ENCODE results near the gene DLX2. TPM values are rescaled to one million over a fixed set of nuclear protein-coding genes. Genes with fewer than 3 reads are reported as not detected.

DLX2 gene
- total RNA-seq, 2 donors from 2014 or later = not detected

GRCh38 chr2:172101821-172102390, 794 bp downstream of the DLX2 start:
- intact Hi-C loops (cut with DNase I) = loop anchor here (10.0 kb wide), 1 partner anchor 287 kb away; no protein-coding TSS in a partner anchor
- Histone ChIP-seq H3K27ac (no peak overlapping the region), H3K4me3 (peak overlapping the region in 1 of 2 donors; percentile 17), H3K36me3 (replicated peaks in 1 of 2; ENCODE audit: insufficient read depth in 1 of 2, low read depth in 2 of 2) (no peaks in the 10 kb centered on the region), H3K4me1 (peaks cover 65% of the 10 kb centered on the region), H3K27me3 (peaks cover 13 to 93% of the 10 kb centered on the region in 2 donors), H3K9me3 (no peaks in the 10 kb centered on the region)
- ATAC-seq (peak; percentile 3), DNase-seq (no peak)
- 0 to 4% methylated on average over 3 to 36 of the region's 36 CpGs for WGBS, 2 donors
- no peak for TF ChIP-seq POLR2A (IDR thresholded peaks at IDR 0.05)
- TF ChIP-seq CTCF (IDR thresholded peaks at IDR 0.05) = no peak

GRCh38 chr2:172100935-172101820, 1.5 kb downstream of the DLX2 start:
- Histone ChIP-seq H3K9me3 (no peaks in the 10 kb centered on the region), H3K4me3 (no peak overlapping the region), H3K4me1 (peaks cover 66% of the 10 kb centered on the region), H3K27me3 (peaks cover 13 to 93% of the 10 kb centered on the region in 2 donors), H3K36me3 (replicated peaks in 1 of 2; ENCODE audit: insufficient read depth in 1 of 2, low read depth in 2 of 2) (no peaks in the 10 kb centered on the region), H3K27ac (no peak overlapping the region)
- 10 to 14% methylated on average over 54 of the region's 54 CpGs for WGBS, 2 donors
- DNase-seq (no peak), ATAC-seq (no peak)
- TF ChIP-seq CTCF (IDR thresholded peaks at IDR 0.05) = no peak
- TF ChIP-seq POLR2A (IDR thresholded peaks at IDR 0.05) = no peak
- intact Hi-C loops (cut with DNase I) = loop anchor here (10.0 kb wide), 1 partner anchor 286 kb away; no protein-coding TSS in a partner anchor

- Histone ChIP-seq H3K4me3 (no peak overlapping the region), H3K9me3 (no peaks in the 10 kb centered on the region), H3K36me3 (replicated peaks in 1 of 2; ENCODE audit: insufficient read depth in 1 of 2, low read depth in 2 of 2) (no peaks in the 10 kb centered on the region), H3K27ac (no peak overlapping the region), H3K4me1 (peaks cover 70% of the 10 kb centered on the region), H3K27me3 (peaks cover 9 to 94% of the 10 kb centered on the region in 2 donors)
- ATAC-seq = no peak
- 7 to 10% methylated on average over 14 to 72 of the region's 72 CpGs for WGBS, 2 donors
- intact Hi-C loops (cut with DNase I) = loop anchor here (10.0 kb wide), 1 partner anchor 286 kb away; no protein-coding TSS in a partner anchor
- TF ChIP-seq POLR2A (IDR thresholded peaks at IDR 0.05) = no peak
- no peak for TF ChIP-seq CTCF (IDR thresholded peaks at IDR 0.05)
- DNase-seq = no peak
Observed at GRCh38 chr2:172100080-172100934, 2.4 kb downstream of the DLX2 start.

GRCh38 chr2:172099472-172100079, 3.1 kb downstream of the DLX2 start:
- intact Hi-C loops (cut with DNase I) = loop anchor here (10.0 kb wide), 1 partner anchor 285 kb away; no protein-coding TSS in a partner anchor

More at GRCh38 chr2:172099472-172100079, 3.1 kb downstream of the DLX2 start:
- 9 to 17% methylated on average over 11 to 12 of the region's 13 CpGs for WGBS, 2 donors
- ATAC-seq (no peak), DNase-seq (no peak)
- no peak for TF ChIP-seq POLR2A (IDR thresholded peaks at IDR 0.05)
- TF ChIP-seq CTCF (IDR thresholded peaks at IDR 0.05) = no peak
- H3K4me3 ChIP-seq = no peak overlapping the region
- no peaks in the 10 kb centered on the region for H3K36me3 ChIP-seq (replicated peaks in 1 of 2; ENCODE audit: insufficient read depth in 1 of 2, low read depth in 2 of 2)
- H3K4me1 ChIP-seq = peaks cover 78% of the 10 kb centered on the region
- peaks cover 9 to 94% of the 10 kb centered on the region in 2 donors for H3K27me3 ChIP-seq
- H3K9me3 ChIP-seq = no peaks in the 10 kb centered on the region
- H3K27ac ChIP-seq = no peak overlapping the region
